ENCODE measurements around the gene DTNB.

Gene DTNB

GRCh38 chr2:25460261-25460905, 213.0 kb downstream of the DTNB start:
- DNase-seq (ENCODE audit: low read depth in 3 of 3), result no peak

DNA sequence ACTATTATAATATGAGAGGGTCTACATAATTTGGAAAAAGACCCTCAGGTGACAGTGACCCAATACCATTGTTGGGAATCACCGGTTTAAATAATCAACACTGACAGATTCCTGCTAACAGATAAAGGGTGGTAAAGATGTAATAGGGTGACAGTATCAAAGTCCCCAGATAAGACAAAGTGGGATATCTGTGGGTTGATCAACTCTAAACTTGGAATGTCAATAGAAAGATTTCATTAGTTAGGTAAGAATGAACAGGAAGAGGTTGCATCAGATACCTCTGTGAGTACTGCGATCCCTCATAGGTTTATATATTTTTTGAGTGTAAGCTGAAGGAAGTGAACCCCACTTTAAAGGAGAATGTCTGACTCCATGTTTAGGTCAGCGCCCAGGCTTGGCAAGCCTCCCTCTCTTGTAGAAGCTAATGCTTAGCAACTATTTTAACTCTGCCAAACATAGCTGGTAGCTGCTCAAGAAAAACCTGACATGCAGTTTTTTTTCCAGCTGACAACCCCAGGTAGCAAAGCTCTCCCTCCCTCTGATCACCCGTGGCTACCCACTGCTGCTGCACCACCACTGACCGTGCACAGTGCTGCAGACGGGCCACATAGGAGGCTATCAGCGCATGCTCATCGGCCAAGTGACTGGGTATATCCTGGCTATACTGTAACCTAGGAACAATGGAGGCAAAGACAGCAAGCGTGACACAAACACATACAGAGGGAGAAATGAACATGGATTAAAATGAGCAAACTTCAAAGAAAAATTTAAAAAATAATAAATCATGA, 218.4 kb downstream of the DTNB start:
- DNase-seq (ENCODE audit: low read depth in 3 of 3), result no peak

- DNase-seq (ENCODE audit: low read depth in 3 of 3), result peak; percentile 6 to 16 (median 8)
Measured at GRCh38 chr2:25453199-25453905, 220.0 kb downstream of the DTNB start.

- no peak for DNase-seq (ENCODE audit: low read depth in 3 of 3)
Measured at GRCh38 chr2:25448808-25449207, 224.6 kb downstream of the DTNB start.

DNA sequence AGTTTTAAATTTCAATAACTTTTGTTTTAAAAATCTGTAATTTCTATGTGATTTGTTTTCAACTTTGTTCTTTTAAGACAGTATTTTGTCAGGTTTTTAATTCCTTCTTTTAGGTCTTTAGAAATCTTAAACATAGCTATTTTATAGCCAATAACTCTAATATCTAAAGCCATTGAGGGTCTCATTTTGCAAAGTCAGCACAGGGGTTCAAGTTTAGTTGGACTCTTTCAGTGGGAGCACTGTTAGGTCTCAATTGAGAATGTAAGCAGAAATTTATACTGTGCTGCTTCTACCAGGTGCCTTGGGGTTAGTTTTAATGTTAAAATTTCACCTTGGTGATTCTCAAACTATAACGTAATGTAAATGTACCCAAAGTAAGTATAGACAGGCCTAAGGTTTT, 226.4 kb downstream of the DTNB start:
- DNase-seq (ENCODE audit: low read depth in 3 of 3), result no peak

GRCh38 chr2:25446122-25446521, 227.3 kb downstream of the DTNB start:
- DNase-seq (ENCODE audit: low read depth in 3 of 3), result no peak

GRCh38 chr2:25445464-25445863, 227.9 kb downstream of the DTNB start:
- no peak for DNase-seq (ENCODE audit: low read depth in 3 of 3)

- DNase-seq (ENCODE audit: low read depth in 3 of 3), result no peak
Measured at GRCh38 chr2:25444608-25445270, 228.6 kb downstream of the DTNB start.

GRCh38 chr2:25443766-25444165, 229.6 kb downstream of the DTNB start:
- DNase-seq (ENCODE audit: low read depth in 3 of 3), result no peak

GRCh38 chr2:25441353-25441752, 232.0 kb downstream of the DTNB start:
- no peak for DNase-seq (ENCODE audit: low read depth in 3 of 3)

DNA sequence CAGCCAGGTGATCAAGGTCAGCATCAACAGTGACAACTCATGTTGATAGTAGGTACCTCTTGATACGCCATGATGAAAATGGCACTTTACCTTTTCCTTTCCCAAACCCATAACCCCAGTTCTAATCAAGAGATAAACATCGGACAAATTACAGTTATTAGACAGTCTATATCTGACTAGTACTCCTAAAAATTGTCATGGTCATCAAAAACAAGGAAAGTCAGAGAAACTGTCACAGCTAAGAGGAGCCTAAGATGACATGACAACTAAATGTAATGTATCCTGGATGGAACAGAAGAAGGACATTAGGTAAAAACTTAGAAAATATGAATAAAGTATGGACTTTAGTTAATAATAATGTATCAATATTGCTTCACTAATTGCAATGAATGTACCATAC, 234.6 kb downstream of the DTNB start:
- no peak for DNase-seq (ENCODE audit: low read depth in 3 of 3)

DNA sequence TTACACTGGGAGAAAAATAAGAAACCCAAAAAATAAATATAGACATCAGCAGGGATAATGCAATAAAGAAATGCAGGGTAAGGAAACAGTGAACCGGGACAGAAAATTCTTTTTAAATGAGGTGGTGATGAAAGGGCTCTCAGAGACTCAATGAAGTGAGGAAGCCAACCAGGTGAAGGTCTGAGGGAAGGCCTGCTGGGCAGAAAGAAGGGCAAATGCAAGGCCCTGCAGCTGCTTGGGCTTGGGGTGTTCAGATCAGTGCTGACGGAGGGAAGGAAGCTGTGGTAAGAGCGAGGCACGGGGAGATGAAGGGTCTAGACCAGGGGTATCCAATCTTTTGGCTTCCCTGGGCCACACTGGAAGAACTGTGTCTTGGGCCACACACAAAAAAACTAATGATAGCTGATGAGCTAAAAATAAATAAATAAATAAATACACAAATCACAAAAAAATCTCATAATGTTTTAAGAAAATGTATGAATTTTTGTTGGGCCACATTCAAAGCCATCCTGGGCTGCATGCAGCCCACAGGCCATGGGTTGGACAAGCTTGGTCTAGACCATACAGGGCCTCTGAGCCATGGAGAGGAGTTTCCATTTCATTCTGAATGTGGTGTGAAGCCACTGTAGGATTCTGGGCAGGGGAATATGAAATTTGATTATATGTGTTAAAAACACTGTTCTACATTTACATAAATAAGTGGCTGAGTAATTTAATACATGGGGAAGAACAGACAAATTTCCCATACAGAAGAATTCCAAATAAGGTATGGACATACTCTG, 235.3 kb downstream of the DTNB start:
- DNase-seq (ENCODE audit: low read depth in 3 of 3), result no peak

DNA sequence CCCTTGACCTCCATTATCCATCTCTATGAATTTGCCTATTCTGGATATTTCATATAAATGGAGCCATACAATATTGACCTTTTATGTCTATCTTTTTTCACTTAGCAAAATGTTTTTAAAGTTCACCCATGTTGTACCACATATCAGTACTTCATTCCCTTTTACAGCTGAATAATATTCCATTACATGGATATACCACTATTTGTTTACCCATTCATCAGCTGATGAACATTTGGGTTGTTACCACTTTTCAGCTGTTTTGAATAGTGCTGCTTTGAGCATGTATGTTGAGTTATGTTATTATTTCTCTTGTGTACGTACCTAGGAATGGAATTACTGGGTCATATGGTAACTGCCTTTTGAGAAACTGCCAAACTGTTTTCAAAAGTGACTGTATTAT, 238.0 kb downstream of the DTNB start:
- no peak for DNase-seq (ENCODE audit: low read depth in 3 of 3)

DNA sequence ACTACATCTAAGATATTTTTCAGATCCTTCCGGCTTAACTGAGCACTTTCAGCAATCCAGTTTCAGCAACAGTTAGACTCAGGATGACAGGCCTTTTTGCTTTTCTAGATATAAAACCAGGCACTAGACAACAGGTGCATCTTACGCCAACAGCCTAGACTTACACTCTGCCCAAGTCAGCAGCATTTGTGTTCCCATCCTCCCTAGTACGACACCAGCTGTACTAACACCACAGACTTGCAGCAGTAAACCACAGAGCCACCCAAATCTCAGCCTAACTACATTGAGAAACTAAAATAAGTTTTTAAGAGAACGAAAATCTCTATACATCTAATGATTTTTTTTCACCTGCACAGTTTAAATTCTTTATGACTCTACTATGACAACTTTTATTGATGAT, 241.8 kb downstream of the DTNB start:
- DNase-seq (ENCODE audit: low read depth in 3 of 3), result no peak

DNA sequence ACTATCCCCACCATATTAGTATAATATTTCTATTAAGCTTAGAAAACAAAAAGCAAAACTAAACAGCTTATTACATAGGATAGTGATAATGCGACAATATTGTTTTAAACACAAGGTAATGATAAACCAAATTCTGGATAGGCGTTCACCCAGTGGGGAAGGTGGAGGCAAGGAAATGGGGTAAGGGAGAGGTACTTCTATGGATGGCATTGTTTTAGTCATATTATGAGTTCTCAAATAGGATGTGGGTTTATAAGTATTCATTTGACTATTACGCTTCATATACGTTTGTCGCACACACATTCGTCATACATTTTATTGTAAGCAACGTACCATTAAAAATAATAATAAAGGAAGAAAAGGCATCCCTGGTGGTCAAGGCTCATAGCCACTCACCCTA, 242.8 kb downstream of the DTNB start:
- DNase-seq (ENCODE audit: low read depth in 3 of 3), result no peak

- DNase-seq (ENCODE audit: low read depth in 3 of 3), result no peak
Measured at GRCh38 chr2:25426326-25426725, 247.1 kb downstream of the DTNB start.

GRCh38 chr2:25424426-25425028, 248.8 kb downstream of the DTNB start:
- DNase-seq (ENCODE audit: low read depth in 3 of 3), result no peak

DNA sequence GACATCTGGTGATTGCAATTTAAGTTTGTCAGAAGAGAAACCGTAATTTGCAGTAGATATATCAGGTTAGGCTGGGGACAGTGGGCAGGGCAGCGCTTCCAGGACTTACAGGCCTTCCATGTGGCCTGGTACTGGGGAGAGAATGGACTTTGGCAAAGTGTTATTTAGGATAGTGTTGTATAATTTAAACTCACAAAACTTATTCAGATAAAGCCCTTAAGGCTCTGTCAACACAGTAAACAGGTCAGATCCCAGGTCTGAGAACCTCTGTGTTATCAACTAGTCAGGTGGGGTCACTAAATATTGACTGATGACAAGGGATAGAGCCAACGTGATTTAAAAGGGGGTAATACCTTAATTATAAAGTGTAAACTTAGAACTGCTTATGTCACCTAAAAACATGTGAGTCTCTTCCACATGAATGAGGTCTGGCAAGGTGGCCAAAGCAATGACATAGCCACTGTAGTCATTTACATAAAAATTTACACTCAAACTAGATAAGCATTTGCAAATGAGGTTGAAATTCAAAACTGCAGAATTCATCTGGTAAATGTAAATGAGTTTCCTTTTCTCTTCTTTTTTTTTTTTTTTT, 251.5 kb downstream of the DTNB start:
- DNase-seq (ENCODE audit: low read depth in 3 of 3), result no peak

DNA sequence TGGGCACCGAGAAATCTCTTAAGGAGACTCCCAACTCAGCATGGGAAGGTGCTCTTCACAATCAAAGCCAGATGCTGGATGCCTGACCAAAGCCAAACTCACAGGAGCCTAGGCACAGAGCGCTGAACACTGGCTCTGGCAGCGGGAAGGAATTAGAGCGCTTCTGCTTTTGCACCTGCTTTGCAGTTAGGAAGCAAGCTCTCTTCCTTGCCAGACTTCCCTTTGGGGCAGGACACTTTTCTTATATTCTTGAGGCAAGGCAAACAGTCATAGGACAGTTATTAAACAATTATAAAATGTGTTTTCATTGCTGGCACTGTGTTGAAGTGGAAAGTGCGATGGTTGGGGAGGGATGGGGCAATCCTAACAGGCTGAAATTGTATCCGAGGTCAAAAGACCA, 252.1 kb downstream of the DTNB start:
- DNase-seq (ENCODE audit: low read depth in 3 of 3), result no peak

GRCh38 chr2:25420820-25421237, 252.5 kb downstream of the DTNB start:
- DNase-seq (ENCODE audit: low read depth in 3 of 3), result no peak
